ENCODE data around the gene CEP55. TPM values are rescaled to one million over a fixed set of nuclear protein-coding genes. Genes with fewer than 3 reads are reported as not detected.
"Not testable (repeated sequence)": the region's sequence is repeated elsewhere in the genome, so short reads cannot be mapped to it uniquely, and the experiment has no call there.

CEP55 gene
- total and polyA plus RNA-seq, 10 of the 15 experiments (the other 5 are each of a cell fraction or from before 2014, with no cell fraction given), result 14.6 to 83.6 (median 52.0) TPM

- TF ChIP-seq ELK1 (IDR thresholded peaks at IDR 0.05; ENCODE audit: low read depth, low read length) (no peak), YBX1 (IDR thresholded peaks at IDR 0.05) (no peak), RAD51 (IDR thresholded peaks at IDR 0.05) (no peak), ZBED1 (IDR thresholded peaks at IDR 0.05; ENCODE audit: borderline replicate concordance) (no peak), ESRRA (IDR thresholded peaks at IDR 0.05; ENCODE audit: low read length) (no peak), REST (IDR thresholded peaks at IDR 0.05; ENCODE audit: low read depth, low read length) (no peak)
Measured at GRCh38 chr10:93542358-93542791, 46.0 kb downstream of the CEP55 start (continued).

- H3K4me3 ChIP-seq; RAD21 ChIA-PET (ENCODE audit: unreplicated experiment); H3K9ac ChIP-seq (ENCODE audit: control insufficient read depth, insufficient read depth, low read length); H3K4me2 ChIP-seq (ENCODE audit: control insufficient read depth, insufficient read depth); H3K4me1 ChIP-seq (ENCODE audit: control insufficient read depth, insufficient read depth, low read length); H3K9me3 ChIP-seq (replicated peaks; ENCODE audit: control insufficient read depth, insufficient read depth, low read length); H3K27me3 ChIP-seq (replicated peaks in 1 of 2; ENCODE audit: control insufficient read depth in 2 of 2, insufficient read depth in 2 of 2, low read length in 1 of 2); POLR2A ChIA-PET; BruUV-seq (replicated peaks); H2AFZ ChIP-seq (ENCODE audit: control insufficient read depth, low read depth, low read length); SMC1A ChIA-PET (ENCODE audit: uncharacterized antibody, unreplicated experiment); H4K20me1 ChIP-seq (ENCODE audit: control insufficient read depth, insufficient read depth); intact Hi-C loops (cut with micrococcal nuclease; ENCODE audit: unreplicated experiment); DNase-seq (ENCODE audit: low read depth, low spot score); ATAC-seq; in situ Hi-C loops (cut with MboI); H3K27ac ChIP-seq (ENCODE audit: control insufficient read depth, insufficient read depth); CTCF ChIA-PET; H3K36me3 ChIP-seq (ENCODE audit: control insufficient read depth in 2 of 2, insufficient read depth in 2 of 2, low read length in 1 of 2); FAIRE-seq; H3K79me2 ChIP-seq (ENCODE audit: control insufficient read depth, insufficient read depth, low read length): not testable (repeated sequence)
- 49% methylated on average over 5 of the region's 8 CpGs for WGBS (ENCODE audit: insufficient coverage, insufficient replicate concordance, low lambda C conversion rate, missing lambda C conversion rate)
Measured at GRCh38 chr10:93546995-93547394, 50.6 kb downstream of the CEP55 start.

All from GM12878 (cell line).